Non-pigmented ciliary epithelial cell (primary cell): ENCODE data around the gene OGT.
"Not testable (repeated sequence)": the region's sequence is repeated elsewhere in the genome, so short reads cannot be mapped to it uniquely, and the experiment has no call there.

ENCODE experiments used
- DNase-seq: peaks from one replicate; pipeline ENCODE4 v3.0.0-alpha.2; 2010; ENCODE audit warnings: low read depth

Gene OGT

DNA sequence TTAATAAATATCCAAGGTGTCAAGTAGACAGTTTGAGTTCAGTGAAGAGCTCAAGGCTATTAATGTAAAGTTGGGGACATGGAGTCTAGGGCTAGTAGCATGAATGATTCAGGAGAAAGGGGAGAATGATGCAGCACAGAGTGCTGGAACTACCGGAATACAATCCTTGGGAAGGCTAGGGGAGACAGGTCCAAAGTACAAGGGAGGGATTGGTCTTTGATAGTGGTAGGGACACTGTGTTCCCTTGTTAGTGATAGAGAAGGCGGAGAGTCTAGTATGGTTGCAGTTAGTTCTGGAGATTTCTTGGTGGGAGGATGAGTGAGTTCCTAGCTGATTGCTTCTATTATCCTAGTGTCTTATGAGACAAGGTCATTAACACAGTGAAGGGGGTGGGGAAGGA is 54.0 kb downstream of the OGT start:
- DNase-seq: no peak

DNA sequence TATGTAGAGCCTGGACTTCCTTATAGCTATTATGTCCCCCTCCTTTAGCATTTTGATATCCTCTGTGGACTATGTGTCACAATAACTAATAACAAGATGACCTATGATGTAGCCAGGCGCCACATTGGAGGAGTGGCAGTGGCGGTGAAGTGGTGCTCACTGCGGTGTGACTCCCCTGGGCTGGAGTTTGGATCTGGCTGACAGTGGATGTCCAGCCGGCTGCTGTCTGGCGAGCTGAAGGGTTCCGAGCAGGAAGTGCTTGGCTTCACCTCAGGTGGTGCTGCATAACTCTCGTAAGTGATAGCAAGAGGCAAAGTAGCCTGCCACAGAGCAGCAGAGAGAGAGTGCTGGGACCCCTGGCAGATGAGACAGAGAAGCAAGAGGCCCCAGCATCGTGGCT is 60.3 kb downstream of the OGT start:
- DNase-seq: not testable (repeated sequence)

DNA sequence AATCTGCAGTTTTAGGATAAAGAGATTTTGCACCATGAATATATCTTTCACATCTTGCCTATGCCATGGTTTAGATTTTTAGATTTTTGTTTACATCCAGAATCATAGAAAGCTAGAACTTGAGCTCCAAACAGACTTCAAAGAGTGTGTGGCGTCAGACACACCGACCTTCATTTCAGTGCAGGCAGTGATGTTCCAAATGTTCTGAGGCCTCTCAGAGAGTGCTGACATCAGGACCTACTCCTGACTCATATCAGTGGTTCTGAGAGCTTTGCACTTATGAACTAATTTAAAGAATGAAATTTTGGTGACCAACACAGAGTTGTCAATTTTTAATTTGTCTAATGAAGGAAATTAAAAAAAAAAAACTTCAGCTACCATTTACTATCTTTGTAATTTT is 67.1 kb downstream of the OGT start:
- DNase-seq: no peak

DNA sequence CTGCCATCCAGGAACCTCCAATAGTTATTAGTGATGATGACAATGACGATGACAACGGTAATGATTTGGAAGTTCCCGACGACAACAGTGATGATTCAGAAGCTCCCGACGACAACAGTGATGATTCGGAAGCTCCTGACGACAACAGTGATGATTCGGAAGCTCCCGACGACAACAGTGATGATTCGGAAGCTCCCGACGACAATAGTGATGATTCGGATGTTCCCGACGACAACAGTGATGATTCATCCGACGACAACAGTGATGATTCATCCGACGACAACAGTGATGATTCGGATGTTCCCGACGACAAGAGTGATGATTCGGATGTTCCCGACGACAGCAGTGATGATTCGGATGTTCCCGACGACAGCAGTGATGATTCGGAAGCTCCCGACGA is 70.7 kb downstream of the OGT start:
- DNase-seq: no peak

DNA sequence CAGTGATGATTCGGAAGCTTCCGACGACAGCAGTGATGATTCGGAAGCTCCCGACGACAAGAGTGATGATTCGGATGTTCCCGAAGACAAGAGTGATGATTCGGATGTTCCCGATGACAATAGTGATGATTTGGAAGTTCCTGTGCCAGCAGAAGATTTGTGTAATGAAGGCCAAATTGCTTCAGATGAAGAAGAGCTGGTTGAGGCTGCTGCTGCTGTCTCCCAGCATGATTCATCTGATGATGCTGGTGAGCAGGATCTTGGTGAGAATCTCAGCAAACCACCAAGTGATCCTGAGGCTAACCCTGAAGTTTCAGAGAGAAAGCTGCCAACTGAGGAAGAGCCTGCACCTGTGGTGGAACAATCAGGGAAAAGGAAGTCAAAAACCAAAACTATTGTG is 71.2 kb downstream of the OGT start:
- DNase-seq: no peak

DNA sequence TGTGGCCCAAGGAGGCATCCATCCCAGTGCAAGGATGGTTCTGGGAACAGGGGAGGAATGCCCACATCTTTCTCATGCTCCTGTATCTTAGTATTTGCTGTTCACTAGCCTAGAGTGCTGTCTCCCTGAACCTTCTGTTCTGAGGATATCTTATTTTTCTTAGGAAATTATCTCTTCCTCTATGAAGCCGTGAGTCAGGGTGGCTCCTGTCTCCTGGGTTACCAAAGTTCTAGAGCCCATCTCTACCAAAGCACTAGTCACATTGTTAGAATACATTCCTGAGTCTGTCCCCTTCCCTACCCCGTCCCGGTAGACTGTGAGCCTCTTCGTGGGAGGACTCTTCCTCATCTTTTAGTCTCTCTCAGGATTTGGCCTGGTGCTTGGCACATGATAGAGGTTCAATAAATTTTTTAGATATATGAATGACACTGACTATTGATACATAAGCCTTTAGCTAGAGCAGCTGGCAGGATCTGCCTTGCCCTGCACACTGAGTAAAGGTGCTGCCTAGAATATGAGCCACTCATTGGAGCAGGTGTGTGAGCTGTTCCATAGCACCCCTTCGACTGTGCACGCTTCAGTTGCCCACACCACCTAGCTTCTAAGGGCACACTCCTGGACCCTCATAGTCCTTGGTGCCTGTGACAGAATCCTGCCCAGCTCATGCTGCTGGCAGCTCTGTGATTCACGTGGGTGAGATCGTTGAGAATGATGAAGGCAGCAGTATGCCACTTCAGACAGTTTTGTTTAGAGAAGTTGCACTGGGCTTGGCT is 72.1 kb downstream of the OGT start:
- DNase-seq: no peak

DNA sequence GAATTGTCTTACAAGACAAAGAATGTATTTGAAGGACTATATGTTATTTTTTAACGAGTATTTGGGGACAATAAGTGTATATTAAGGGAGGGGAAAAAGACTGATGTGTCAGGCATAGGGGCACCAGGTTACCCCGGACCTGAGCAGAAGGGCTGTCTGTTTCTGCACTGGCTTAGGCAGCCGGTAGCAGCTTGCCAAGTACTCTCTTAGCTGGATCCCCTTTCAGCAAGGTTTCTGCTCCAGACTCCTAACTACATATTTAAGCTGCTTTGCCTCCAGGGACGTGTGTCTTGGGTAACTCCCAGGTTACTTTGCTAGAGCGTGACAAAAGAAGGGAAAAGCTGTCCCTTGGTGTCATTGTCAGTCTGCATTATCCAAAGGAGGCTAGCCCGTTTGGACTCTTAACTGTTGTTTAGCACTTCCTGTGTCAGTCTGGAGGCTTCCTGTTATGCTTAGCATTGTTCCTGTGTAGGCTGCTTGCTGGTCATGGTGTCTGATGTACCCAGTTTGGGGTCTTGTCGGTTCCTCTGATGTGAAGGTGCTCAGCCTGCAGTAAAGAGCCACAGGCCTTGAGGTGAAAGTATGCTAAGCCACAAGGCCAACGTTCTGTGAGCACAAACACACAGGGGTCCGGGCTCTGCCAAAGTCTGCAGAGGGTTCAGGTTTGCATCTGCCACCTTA is 73.8 kb downstream of the OGT start:
- DNase-seq: no peak

DNA sequence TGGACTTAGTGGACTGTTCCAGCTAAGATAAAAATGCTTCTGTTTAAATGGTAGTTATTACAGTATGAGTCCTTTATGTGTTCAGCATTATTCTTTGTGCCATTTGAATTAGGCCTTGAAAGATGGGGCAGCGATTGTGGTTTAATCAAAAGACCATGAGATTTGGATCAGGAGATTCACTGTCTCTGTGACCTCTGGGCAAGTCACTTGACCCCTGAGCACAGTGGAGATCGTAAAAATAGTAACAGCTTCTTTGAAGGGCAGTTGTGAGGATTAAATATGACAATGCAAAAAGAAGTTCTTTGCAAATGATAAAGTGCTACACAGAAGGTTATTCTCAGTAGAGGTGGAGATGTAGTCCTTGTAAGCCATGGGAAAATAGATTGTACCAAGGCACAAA is 74.6 kb downstream of the OGT start:
- no peak for DNase-seq

DNA sequence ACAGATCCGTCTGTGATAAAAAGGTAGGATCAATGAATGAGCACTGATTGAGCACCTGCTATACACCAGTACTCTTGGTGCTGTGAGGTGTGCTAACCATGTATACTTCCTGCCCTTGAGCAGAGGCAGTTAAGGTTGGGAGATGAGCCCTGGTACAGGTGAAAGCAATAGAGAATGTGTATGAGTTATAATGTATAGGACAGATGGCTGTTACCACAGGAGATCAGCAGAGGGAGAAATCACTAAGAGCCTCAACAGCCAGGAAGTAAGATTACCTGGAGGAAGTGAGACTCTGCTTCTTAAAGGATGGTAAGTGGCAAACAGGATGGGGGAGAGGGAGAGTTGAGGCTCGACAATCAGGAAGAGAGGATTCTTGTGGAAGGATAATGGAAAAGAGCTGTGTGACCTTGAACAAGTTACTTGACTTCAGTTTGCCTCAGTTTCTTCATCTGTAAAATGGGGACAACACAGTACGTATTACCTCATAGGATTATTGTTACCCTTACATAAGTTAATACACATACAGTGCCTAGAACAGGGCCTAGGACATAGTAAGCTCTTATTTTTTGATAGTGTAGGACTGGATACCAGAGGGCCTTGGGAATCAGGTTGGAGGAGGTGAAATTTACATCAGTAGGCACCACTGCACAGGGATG is 76.3 kb downstream of the OGT start:
- no peak for DNase-seq

DNA sequence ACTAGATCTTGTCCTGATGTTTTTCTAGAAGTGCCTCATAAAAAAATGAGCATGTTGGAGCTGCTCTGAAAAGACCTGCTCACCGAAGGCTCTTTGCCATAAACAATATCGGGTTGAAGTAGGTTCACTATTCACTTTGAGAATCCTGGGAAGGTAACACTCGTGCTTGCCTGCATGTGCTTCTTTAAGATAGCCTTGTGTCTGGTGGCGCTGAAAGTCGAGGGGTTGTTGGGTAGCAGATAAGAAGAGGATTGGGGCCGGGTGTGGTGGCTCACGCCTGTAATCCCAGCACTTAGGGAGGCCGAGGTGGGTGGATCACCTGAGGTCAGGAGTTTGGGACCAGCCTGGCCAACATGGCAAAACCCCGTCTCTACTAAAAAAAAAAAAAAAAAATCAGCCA is 78.8 kb downstream of the OGT start:
- DNase-seq: not testable (repeated sequence)

DNA sequence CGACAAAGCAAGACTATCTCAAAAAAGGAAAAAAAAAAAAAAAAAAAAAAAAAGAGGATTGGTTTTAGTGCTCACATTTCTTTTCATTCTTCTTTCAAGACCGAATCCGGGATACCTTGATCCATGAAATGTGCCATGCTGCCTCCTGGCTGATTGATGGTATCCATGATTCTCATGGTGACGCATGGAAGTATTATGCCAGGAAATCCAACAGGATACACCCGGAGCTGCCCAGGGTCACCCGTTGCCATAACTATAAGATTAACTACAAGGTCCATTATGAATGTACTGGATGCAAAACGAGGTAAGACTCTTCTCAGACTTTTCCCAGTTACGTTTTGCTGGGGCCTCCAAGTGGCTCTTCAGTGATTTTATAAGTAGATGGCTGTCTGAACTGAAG is 79.4 kb downstream of the OGT start:
- no peak for DNase-seq

DNA sequence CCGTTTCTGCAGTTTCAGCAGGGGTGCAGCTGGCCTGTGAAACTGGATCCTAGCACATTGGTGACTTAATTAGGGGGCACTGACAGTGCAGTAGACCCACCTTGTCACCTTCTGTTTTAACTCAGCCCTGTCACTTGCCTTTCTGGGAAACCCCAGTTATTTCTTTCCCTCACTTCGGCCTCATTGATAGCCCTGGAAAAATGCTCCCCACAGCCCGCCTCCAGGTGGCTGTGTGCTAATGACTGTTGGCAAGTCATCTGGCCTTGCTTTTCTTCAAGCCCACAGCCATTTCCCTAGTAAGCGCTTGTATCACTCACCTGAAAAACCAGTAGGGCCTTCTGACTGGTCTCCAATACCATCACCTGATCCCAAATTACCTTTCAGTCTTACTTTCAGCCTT is 82.2 kb downstream of the OGT start:
- DNase-seq: no peak

DNA sequence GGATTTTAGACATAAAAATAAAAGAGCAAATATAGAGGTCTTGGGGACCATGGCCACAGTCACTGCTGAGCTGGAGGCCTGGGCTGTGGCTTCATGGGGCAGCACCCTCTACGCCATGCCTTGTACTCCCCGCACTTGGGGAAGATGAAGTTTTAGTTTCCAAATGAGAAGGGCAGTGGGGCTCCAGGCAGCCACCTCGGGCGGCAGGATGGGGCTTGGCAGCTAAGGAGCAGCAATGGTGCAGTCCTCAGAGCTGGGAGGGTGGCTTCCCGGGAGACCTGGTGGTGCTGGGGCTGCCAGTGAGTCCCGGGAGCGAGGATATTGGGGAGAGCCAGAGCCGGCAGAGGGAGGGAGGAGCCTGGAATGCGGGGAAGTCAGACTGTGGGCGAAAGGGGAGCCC is 83.0 kb downstream of the OGT start:
- DNase-seq: no peak

DNA sequence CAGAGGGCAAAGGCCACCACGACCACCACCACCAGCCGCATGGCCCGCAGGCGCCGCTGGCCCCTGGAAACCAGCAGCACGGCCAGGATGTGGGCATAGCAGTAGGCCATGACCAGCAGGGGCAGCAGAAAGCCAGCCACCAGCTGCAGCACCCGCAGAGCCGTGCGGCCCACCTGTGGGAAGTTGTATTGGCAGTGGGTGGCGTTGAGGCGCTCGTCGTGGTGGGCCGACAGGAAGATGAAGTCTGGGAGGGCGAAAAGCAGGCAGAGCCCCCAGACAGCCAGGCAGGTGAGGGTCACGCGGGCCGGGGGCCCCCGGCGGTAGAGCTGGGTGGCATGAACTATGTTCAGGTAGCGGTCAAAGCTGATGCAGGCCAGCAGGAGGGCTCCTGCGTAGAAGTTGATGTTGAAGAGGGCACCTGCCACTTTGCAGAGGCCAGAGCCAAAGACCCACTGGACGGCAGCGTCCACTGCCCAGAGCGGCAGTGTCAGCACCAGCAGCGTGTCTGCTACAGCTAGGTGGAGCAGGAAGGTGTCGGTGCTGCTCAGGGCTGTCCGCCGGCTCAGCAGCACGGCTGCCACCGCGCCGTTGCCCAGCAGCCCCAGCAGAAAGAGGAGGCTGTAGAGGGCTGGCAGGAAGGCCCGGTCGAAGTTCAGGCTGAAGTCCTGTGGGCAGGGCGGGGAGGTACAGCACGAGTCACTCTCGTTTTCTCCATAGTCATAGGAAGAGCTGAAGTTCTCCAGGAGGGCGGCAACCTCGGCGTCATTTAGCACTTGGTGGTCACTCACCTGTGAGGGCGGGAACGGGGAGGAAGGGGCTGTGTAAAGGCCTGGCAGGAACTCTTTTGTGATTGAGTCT is 84.0 kb downstream of the OGT start:
- no peak for DNase-seq

DNA sequence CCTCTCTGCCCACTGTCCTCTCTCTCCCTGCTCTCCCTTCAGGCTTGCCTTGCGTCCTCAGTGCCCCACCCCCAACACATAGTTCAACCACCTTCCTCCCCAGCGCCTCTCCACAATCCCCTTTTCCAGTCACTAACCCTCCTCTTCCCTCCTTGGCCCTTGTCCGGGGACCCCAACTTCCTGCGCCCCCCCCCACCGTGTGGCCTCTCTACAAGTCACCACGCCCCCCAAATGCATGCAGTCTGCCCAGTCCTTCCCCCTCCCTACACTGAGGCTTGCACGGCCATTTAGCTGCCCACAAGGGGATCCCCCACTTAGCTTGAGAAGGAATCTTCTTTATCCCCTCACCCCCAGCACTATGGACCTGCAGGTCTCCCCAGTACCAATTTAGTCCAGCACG is 84.8 kb downstream of the OGT start:
- no peak for DNase-seq

DNA sequence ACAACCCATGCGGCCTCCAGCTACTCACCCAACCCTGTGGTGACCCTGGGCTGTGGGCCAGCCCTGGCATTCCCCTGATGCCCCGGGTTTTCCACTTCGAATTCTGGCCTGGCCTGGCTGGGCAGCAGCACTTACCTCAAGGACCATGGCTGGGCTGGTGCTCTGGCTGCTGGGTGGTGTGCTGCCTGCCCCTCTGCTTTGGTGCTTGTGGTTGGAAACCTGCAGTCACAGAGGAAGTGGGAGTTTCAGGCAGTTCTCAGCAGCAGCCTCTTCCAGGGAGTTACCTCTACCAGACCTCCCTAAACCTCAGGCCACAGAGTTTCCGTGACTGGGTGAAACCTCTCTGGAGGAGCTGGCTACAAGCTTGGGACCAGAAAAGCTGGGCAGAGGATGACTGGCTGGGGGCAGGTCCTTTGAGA is 85.4 kb downstream of the OGT start, which contains the start of gene CXCR3:
Gene CXCR3, minus strand, starts transcription at position 209 of the 419 bp plus-strand sequence. Its CDS starts 62 bp downstream, at position 147.
- DNase-seq: no peak

DNA sequence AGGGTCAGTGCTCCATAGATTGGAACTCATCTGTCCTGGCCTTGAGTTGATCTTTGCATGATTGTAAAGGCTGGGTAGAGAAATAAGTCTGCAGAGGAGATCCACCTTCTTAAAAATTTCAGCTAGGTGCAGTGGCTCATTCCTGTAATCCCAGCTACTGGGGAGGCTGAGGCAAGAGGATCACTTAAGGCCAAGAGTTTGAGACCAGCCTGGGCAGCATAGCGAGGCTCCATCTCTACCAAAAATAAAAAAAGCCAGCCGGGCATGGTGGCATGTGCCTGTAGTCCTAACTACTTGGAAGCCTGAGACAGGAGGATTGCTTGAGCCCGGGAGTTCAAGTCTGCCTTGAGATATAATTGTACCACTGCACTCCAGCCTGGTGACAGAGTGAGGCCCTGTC is 85.9 kb downstream of the OGT start:
- DNase-seq: no peak

DNA sequence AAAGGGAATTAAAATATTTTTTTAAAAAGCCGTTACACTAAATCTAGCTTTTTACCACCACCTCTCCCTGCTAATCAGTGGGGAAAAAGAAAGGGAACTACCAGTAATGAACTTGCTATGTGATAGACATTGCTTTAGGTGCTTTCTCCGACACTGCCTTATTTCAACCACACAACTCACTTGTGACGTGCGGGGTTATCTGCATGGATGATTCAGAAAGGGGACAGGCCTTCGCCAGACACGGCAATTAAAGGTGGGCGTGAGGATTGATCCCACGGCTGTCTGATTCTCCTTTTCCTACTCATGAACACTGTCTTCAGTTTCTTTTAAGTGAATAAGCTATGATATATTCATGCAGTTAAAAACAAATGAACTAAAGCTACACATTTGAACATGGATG is 86.3 kb downstream of the OGT start:
- no peak for DNase-seq

DNA sequence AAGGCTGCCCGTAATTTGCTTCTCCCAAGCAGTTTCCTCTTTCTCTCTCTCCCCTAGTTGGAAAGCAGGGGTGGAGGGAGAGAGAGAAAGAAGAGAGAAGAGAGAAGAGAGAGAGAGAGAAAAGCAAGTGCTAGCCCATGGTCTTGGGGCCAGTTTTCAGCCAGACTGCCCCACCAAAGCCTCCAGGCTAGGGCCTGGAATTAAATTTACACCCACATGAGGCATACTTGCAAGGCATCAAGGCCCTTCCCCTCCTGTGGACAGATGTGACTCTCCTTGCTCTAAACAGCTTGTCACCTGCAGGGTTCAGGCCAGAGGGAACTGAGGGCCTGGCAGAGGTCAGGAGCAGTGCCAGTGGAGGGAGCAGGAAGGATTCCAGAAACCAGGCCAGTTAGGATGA is 87.1 kb downstream of the OGT start:
- DNase-seq: no peak

DNA sequence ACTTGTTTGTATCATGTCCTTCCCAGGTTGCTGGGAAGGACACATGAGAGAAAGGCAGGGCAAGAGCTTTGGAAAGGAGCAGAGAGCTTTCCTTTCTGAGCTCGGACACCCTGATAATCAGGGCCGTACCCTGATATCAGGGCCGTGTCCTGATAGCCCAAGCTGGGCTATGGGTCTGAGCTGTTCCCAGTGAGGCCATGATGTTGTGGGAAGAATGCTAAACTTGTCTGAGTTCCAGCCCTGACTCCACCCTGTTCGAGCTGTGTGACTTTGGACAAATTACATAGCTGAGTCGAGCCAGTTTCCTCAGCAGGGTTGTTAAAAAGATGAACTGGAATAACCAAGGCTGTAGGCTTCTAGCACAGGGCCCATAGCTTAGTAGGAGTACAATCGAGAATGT is 88.7 kb downstream of the OGT start:
- no peak for DNase-seq

DNA sequence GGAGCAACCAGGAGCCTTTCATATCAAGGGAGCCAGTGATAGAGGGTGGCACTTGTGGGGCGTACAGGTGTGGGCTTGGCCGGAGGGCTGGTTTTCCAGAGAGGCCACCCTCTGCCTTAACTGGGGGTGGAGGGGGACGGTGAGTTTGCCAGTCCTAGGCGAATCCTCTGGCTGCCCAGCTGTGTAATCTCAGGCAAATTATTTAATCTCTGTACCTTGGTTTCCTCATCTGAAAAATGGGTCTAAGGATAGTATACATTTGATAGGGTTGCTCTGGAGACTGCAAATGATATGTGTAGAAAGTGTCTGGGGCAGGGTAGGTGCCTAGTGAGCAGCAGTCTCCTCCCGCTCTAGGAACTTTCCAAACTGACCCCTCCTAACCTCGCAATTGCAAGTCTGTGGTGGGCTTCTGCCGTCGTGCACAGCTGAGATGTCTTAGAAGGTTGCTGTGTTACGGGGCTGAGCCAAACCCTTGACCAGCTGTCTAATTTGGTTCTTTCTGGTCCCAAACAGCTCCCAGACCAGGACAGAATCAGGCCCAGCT is 89.2 kb downstream of the OGT start:
- no peak for DNase-seq
